ENCODE measurements around the gene SQOR.

DNA sequence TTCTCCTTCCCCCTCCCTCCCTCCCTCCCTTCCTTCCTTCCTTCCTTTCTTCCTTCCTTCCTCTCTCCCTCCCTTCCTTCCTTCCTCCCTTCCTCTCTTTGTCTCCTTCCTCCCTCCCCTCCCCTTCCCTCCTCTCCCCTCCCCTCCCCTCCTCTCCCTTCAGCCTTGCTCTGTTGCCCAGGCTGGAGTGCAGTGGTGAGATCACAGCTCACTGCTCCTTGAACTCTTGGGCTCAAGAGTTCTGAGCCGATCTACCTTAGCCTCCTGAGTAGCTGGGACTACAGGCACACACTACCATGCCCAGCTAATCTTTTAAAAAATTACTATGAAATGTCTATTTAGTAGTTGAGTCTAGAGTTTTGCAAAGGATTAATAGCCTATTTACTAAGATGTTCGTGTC lies 32.2 kb downstream of the SQOR start:
- no peak for TF ChIP-seq POLR2A (IDR thresholded peaks at IDR 0.05)
- TF ChIP-seq, protein P1, sequence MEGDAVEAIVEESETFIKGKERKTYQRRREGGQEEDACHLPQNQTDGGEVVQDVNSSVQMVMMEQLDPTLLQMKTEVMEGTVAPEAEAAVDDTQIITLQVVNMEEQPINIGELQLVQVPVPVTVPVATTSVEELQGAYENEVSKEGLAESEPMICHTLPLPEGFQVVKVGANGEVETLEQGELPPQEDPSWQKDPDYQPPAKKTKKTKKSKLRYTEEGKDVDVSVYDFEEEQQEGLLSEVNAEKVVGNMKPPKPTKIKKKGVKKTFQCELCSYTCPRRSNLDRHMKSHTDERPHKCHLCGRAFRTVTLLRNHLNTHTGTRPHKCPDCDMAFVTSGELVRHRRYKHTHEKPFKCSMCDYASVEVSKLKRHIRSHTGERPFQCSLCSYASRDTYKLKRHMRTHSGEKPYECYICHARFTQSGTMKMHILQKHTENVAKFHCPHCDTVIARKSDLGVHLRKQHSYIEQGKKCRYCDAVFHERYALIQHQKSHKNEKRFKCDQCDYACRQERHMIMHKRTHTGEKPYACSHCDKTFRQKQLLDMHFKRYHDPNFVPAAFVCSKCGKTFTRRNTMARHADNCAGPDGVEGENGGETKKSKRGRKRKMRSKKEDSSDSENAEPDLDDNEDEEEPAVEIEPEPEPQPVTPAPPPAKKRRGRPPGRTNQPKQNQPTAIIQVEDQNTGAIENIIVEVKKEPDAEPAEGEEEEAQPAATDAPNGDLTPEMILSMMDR (IDR thresholded peaks at IDR 0.05), result no peak
